SK-N-MC (cell line): ENCODE results near the gene B2M.

Experiments used
- DNase-seq: peaks from one replicate; pipeline ENCODE4 v3.0.0-alpha.2; 2011; ENCODE audit warnings: low read depth, low spot score
- H3K27ac ChIP-seq: fragments of 200-600 bp; sonication (generic); 2 replicates; pipeline ENCODE4 v1.5.1; 2016; ENCODE audit warnings: mixed run types
- H3K36me3 ChIP-seq: fragments of 200-600 bp; sonication (generic); 2 replicates; pipeline ENCODE4 v1.6.1; 2017; ENCODE audit warnings: antibody characterized with exemption, low read length, mixed read lengths; ENCODE audit not compliant: insufficient read depth
- H3K4me3 ChIP-seq: fragments of 200-600 bp; sonication (generic); 2 replicates; pipeline ENCODE4 v1.5.1; 2016
- H3K9ac ChIP-seq: fragments of 200-600 bp; sonication (generic); 2 replicates; pipeline ENCODE4 v1.8.0; 2017; ENCODE audit warnings: mixed run types, mixed read lengths; ENCODE audit not compliant: insufficient read length
- H3K9me3 ChIP-seq: fragments of 200-600 bp; sonication (generic); 2 replicates; pipeline ENCODE4 v1.6.1; 2017; ENCODE audit warnings: low read depth, mild to moderate bottlenecking, antibody characterized with exemption, low read length, moderate library complexity, mixed read lengths
- EZH2 ChIP-seq: fragments of 200-600 bp; sonication (generic); IDR thresholded peaks from one replicate; pipeline ENCODE4 v1.6.1; 2017; ENCODE audit warnings: antibody characterized with exemption
- FOXP2 ChIP-seq: optimal IDR thresholded peaks from 2 replicates; pipeline ENCODE3; 2011; ENCODE audit warnings: mild to moderate bottlenecking, moderate library complexity; ENCODE audit not compliant: insufficient read depth; ENCODE audit errors: extremely low read length, control extremely low read depth
- POLR2AphosphoS5 ChIP-seq: IDR thresholded peaks from 2 replicates; pipeline ENCODE4 v1.6.1; 2012; ENCODE audit warnings: mild to moderate bottlenecking, low read depth, low read length, borderline replicate concordance

B2M gene

DNA sequence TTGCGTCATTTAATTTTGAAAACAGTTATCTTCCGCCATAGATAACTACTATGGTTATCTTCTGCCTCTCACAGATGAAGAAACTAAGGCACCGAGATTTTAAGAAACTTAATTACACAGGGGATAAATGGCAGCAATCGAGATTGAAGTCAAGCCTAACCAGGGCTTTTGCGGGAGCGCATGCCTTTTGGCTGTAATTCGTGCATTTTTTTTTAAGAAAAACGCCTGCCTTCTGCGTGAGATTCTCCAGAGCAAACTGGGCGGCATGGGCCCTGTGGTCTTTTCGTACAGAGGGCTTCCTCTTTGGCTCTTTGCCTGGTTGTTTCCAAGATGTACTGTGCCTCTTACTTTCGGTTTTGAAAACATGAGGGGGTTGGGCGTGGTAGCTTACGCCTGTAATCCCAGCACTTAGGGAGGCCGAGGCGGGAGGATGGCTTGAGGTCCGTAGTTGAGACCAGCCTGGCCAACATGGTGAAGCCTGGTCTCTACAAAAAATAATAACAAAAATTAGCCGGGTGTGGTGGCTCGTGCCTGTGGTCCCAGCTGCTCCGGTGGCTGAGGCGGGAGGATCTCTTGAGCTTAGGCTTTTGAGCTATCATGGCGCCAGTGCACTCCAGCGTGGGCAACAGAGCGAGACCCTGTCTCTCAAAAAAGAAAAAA is 1.2 kb downstream of the B2M start:
- 0 out of 2 replicates have a peak, but pooled peaks have one; percentile 31 for TF ChIP-seq POLR2AphosphoS5
- TF ChIP-seq FOXP2 = no peak
- no peak for TF ChIP-seq EZH2
- no peak for DNase-seq
- H3K36me3 ChIP-seq = peaks cover 28% of the 10 kb centered on the region
- H3K27ac ChIP-seq = peak overlapping the region; percentile 79; the same call in 1 of the 2 replicates
- peak overlapping the region; percentile 95 for H3K4me3 ChIP-seq
- peak overlapping the region; percentile 91 for H3K9ac ChIP-seq
- no peaks in the 10 kb centered on the region for H3K9me3 ChIP-seq

- no peak overlapping the region for H3K27ac ChIP-seq
- peak overlapping the region; percentile 91 for H3K9ac ChIP-seq
- no peak for TF ChIP-seq POLR2AphosphoS5
- DNase-seq = no peak
- peaks cover 36% of the 10 kb centered on the region for H3K36me3 ChIP-seq
- H3K4me3 ChIP-seq = peak overlapping the region; percentile 95
- H3K9me3 ChIP-seq = no peaks in the 10 kb centered on the region
Observed at GRCh38 chr15:44713006-44713966, 2.0 kb downstream of the B2M start.

- TF ChIP-seq FOXP2 (no peak), POLR2AphosphoS5 (no peak), EZH2 (no peak)
- no peaks in the 10 kb centered on the region for H3K9me3 ChIP-seq
- H3K36me3 ChIP-seq = peaks cover 41% of the 10 kb centered on the region
- no peak overlapping the region for H3K27ac ChIP-seq
- no peak overlapping the region for H3K9ac ChIP-seq
- no peak for DNase-seq
- H3K4me3 ChIP-seq = no peak overlapping the region
Observed at GRCh38 chr15:44715142-44715796, 4.0 kb downstream of the B2M start.

DNA sequence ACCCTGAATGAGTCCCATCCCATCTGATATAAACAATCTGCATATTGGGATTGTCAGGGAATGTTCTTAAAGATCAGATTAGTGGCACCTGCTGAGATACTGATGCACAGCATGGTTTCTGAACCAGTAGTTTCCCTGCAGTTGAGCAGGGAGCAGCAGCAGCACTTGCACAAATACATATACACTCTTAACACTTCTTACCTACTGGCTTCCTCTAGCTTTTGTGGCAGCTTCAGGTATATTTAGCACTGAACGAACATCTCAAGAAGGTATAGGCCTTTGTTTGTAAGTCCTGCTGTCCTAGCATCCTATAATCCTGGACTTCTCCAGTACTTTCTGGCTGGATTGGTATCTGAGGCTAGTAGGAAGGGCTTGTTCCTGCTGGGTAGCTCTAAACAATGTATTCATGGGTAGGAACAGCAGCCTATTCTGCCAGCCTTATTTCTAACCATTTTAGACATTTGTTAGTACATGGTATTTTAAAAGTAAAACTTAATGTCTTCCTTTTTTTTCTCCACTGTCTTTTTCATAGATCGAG is 4.5 kb downstream of the B2M start:
- peaks cover 41% of the 10 kb centered on the region for H3K36me3 ChIP-seq
- no peak overlapping the region for H3K4me3 ChIP-seq
- no peak for TF ChIP-seq EZH2
- no peaks in the 10 kb centered on the region for H3K9me3 ChIP-seq
- no peak for DNase-seq
- H3K9ac ChIP-seq = no peak overlapping the region
- no peak overlapping the region for H3K27ac ChIP-seq

DNA sequence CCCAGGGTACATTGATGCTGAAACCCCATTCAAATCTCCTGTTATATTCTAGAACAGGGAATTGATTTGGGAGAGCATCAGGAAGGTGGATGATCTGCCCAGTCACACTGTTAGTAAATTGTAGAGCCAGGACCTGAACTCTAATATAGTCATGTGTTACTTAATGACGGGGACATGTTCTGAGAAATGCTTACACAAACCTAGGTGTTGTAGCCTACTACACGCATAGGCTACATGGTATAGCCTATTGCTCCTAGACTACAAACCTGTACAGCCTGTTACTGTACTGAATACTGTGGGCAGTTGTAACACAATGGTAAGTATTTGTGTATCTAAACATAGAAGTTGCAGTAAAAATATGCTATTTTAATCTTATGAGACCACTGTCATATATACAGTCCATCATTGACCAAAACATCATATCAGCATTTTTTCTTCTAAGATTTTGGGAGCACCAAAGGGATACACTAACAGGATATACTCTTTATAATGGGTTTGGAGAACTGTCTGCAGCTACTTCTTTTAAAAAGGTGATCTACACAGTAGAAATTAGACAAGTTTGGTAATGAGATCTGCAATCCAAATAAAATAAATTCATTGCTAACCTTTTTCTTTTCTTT is 5.8 kb downstream of the B2M start:
- TF ChIP-seq FOXP2 (no peak), POLR2AphosphoS5 (no peak), EZH2 (no peak)

GRCh38 chr15:44718180-44718926 is 7.0 kb downstream of the B2M start:
- no peak for TF ChIP-seq EZH2
- no peak for TF ChIP-seq POLR2AphosphoS5
- TF ChIP-seq FOXP2 = no peak
- Histone ChIP-seq H3K27ac (peak overlapping the region; percentile 64; the same call in 1 of the 2 replicates), H3K4me3 (no peak overlapping the region), H3K9ac (no peak overlapping the region), H3K9me3 (no peaks in the 10 kb centered on the region), H3K36me3 (peaks cover 41% of the 10 kb centered on the region)
- no peak for DNase-seq

More for the DNA sequence above, 5.8 kb downstream of the B2M start:
- Histone ChIP-seq H3K9ac (no peak overlapping the region), H3K36me3 (peaks cover 41% of the 10 kb centered on the region), H3K27ac (no peak overlapping the region), H3K9me3 (no peaks in the 10 kb centered on the region), H3K4me3 (no peak overlapping the region)
- DNase-seq = no peak

- Histone ChIP-seq H3K36me3 (peaks cover 41% of the 10 kb centered on the region), H3K9ac (no peak overlapping the region), H3K4me3 (no peak overlapping the region), H3K9me3 (no peaks in the 10 kb centered on the region), H3K27ac (peak overlapping the region; percentile 67; the same call in 1 of the 2 replicates)
- TF ChIP-seq EZH2 (no peak), POLR2AphosphoS5 (no peak), FOXP2 (no peak)
- no peak for DNase-seq
Observed at GRCh38 chr15:44718927-44719292, 7.6 kb downstream of the B2M start.
